Measurements from ENCODE around the gene FTSJ3.

Gene FTSJ3

DNA sequence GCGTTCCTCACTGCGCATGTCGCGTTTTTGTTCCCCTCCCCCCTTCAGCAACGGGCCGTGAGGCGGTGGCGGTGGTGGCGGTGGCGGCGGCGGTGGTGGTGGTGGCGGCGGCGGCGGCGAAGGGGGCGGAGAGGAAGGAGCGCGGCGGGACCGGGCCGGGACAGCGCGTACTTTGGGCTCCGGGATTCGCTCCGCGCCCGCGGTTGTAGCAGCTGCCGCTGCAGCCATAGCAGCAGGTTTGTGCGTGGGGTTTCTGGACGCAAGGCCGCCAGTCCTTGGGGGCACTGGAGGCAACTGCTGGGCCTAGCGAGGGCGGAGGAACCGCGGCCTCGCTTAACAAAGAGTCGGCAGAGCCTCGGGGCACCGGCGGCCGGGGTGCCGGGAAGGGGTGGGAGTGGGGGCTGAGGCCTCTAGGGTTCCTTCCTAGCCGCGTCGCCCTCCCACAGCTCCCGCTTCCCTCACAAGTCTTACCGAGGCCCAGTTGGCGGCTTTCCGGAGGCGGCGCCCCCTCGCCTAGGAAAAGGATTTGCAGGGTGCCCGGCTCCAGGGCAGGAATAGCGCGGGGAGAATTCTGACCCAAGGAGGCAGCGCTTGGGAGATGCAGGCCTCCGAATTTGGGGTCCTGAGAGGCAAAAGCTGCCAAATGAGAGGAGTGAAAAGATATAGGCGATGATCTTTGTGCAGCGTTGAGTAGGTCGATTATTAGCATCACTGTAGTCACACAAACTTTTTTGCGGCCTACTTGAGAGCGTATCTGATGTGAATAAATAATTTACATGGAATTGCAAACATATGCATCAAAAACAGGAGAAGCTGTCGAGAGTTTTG, 53.1 kb downstream of the FTSJ3 start, which contains the start of gene DDX42:
TSS of gene DDX42 (plus strand) at position 30 of the 828 bp plus-strand sequence. CDS start 12,880 bp downstream, outside the sequence.
- TF ChIP-seq Cebpa-rat (IDR thresholded peaks at IDR 0.05) = no peak
- peak within 1 kb of the TSS; percentile 89 to 98 (median 95) for H3K27ac ChIP-seq
- H3K36me3 ChIP-seq = peaks cover 32 to 68% (median 50%) of the 10 kb centered on the region in 11 experiments
- peak within 1 kb of the TSS; percentile 83 to 99 (median 91) for H3K4me2 ChIP-seq
- peak within 1 kb of the TSS; percentile 90 to 97 (median 94) for H3K9ac ChIP-seq
- no peaks in the 10 kb centered on the region for H3K27me3 ChIP-seq
- peaks cover 50 to 88% (median 81%) of the 10 kb centered on the region in 11 experiments for H4K20me1 ChIP-seq
- peaks cover 37 to 65% (median 51%) of the 10 kb centered on the region in 10 experiments for H3K4me1 ChIP-seq
- peak within 1 kb of the TSS; percentile 82 to 92 (median 86) for H3K4me3 ChIP-seq
- no peaks in the 10 kb centered on the region for H3K9me3 ChIP-seq (replicated peaks in 1 of 11)

DNA sequence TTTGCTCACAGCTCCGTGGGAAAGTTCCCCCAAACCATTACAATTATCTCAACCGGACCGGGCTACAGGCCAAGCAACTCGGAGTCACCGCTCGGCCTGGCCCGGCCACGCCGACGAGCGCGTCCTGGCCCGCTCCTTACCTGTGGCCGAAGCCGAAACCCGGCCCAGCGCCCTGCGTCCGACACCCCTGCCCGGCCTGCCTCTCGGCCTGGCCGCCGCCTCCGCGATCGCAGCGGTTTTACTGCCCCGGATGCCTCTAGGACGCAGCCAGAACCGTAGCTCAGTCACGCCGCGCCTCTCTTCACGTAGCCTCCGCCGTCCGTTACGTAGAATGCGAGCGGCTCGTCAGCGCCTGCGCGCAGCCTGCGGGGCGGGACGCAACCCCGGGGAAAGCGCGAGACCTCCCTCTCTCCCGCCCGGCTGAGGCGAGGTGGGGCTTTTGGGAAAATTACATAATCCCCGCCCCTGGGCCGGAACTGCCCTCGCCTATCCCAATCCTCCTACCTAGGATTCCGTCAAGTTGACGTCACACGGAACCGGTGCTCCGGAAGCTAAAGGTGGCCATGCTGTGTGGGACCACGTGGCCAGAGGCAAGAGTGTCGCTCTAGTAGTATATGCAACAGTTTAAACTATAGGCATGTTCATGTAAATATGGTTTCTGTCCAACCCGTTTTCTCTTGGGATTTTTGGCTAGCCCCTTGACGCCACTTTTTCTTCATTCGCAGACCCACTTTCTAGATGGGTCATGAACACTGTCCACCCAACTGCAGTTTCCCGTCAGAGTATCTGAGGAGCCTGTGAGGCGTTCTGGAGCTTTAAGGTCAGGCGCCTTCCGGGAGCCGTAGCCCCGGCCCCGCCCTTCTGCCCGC, 54.0 kb downstream of the FTSJ3 start, which contains the start of gene CCDC47:
TSS of gene CCDC47 (minus strand) at position 326 of the 869 bp plus-strand sequence. CDS start 7,422 bp downstream, outside the sequence.
- Histone ChIP-seq H3K4me3 (peak within 1 kb of the TSS; percentile 82 to 92 (median 86)), H4K20me1 (peaks cover 45 to 88% (median 81%) of the 10 kb centered on the region in 11 experiments), H3K27me3 (no peaks in the 10 kb centered on the region), H3K36me3 (peaks cover 27 to 68% (median 50%) of the 10 kb centered on the region in 11 experiments), H3K9me3 (replicated peaks in 1 of 11) (no peaks in the 10 kb centered on the region), H3K4me2 (peak within 1 kb of the TSS; percentile 83 to 99 (median 91)), H3K9ac (peak within 1 kb of the TSS; percentile 90 to 97 (median 94)), H3K4me1 (peaks cover 37 to 59% (median 48%) of the 10 kb centered on the region in 10 experiments), H3K27ac (peak within 1 kb of the TSS; percentile 89 to 98 (median 95))
- peak in 6 of 11 experiments; percentile 34 to 75 (median 48); a peak in 6 of 22 replicates for TF ChIP-seq Cebpa-rat (IDR thresholded peaks at IDR 0.05)

DNA sequence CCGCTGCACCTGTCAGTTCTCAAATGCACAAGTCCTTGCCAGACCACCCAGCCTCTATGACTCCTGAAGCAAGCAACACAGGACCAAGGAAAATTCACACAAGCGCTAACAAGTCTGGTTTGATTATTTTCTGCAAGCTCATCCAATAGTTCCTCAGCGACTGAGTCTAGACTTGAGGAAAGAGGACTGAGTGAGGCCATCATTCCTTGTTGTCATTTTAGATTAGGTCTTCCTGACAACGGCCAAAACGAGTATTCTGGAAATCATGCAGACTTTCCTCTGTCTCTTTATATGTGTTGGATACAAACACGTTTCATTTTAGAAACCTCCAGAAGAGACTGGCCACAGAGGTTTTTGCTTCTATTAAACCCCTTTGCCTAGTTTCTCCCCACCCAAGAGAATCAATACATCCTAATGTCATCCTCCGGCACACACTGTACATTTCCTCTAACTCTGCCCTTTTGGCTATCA, 54.6 kb downstream of the FTSJ3 start:
- H3K4me1 ChIP-seq = peaks cover 37 to 52% (median 46%) of the 10 kb centered on the region in 10 experiments
- peaks cover 42 to 88% (median 81%) of the 10 kb centered on the region in 11 experiments for H4K20me1 ChIP-seq
- H3K27ac ChIP-seq = peak overlapping the region; percentile 89 to 98 (median 95)
- H3K4me2 ChIP-seq = peak overlapping the region; percentile 76 to 95 (median 88)
- H3K9ac ChIP-seq = peak overlapping the region; percentile 90 to 97 (median 94)
- peak overlapping the region; percentile 82 to 92 (median 86) for H3K4me3 ChIP-seq
- H3K27me3 ChIP-seq = no peaks in the 10 kb centered on the region
- no peaks in the 10 kb centered on the region for H3K9me3 ChIP-seq (replicated peaks in 1 of 11)
- peaks cover 27 to 68% (median 50%) of the 10 kb centered on the region in 11 experiments for H3K36me3 ChIP-seq
- TF ChIP-seq Cebpa-rat (IDR thresholded peaks at IDR 0.05) = no peak
